Astrocyte (in vitro differentiated cells and primary cell): ENCODE measurements around the gene SLC6A3.

Source experiments
- EZH2 ChIP-seq: IDR thresholded peaks from 2 replicates; pipeline ENCODE4 v1.6.1; 2012; ENCODE audit warnings: mild to moderate bottlenecking, low read length, inconsistent platforms; ENCODE audit not compliant: insufficient read depth
- TF ChIP-seq, protein P1 (sequence below): IDR thresholded peaks from 2 replicates; pipeline ENCODE4 v1.5.1; 2011; ENCODE audit warnings: low read depth, mild to moderate bottlenecking, inconsistent platforms, low read length, moderate library complexity; ENCODE audit not compliant: insufficient read depth

DNA sequence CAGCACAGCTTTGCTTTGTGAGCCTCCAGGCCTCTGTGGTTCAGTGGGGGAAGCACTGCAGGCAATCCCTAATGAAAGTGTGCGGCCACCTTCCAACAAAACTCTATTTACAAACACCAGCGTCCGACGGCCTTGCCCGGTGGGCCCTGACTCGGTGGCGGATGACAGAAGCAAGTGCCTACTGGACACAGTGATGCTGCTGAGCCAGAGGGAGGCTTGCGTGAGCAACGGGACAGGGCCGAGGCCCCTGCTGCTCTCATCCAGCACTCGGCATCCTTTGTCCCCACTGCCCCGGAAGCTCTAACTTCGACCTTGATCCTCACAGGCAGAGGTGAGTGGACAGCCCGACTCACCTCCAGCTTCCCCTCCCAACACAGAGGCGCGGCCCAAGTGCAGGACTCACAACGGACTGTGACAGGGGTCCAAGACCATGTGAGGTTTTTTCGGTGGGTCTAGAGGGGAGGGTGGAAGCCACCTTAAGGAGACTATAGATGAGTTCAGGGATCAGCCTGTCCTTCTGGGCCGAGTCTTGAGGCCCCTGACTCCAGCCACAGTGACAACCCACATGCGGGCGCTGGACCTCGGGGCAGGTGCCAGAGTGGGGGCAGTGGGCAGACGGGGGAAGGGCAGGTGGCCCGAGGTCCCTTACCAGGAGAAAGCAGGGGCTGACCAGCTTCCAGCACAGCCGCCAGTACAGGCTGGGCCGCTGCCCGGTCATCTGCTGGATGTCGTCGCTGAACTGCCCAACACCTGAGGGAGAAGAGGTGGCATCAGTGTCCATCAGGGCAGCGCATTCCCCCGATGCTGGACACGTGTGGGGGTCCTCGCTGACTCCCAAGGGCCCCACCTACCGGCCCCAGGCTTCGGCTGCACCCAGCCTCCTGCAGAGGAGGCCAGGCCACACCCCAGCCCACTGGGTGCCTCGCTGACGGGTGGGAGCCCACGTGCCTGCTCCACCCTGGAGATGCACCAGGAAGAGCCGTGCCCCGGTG is 39.4 kb downstream of the SLC6A3 start:
- TF ChIP-seq, protein P1, sequence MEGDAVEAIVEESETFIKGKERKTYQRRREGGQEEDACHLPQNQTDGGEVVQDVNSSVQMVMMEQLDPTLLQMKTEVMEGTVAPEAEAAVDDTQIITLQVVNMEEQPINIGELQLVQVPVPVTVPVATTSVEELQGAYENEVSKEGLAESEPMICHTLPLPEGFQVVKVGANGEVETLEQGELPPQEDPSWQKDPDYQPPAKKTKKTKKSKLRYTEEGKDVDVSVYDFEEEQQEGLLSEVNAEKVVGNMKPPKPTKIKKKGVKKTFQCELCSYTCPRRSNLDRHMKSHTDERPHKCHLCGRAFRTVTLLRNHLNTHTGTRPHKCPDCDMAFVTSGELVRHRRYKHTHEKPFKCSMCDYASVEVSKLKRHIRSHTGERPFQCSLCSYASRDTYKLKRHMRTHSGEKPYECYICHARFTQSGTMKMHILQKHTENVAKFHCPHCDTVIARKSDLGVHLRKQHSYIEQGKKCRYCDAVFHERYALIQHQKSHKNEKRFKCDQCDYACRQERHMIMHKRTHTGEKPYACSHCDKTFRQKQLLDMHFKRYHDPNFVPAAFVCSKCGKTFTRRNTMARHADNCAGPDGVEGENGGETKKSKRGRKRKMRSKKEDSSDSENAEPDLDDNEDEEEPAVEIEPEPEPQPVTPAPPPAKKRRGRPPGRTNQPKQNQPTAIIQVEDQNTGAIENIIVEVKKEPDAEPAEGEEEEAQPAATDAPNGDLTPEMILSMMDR, result no peak
- TF ChIP-seq EZH2, result no peak
